ENCODE measurements around the gene FAM219B. TPM values are rescaled to one million over a fixed set of nuclear protein-coding genes. Genes with fewer than 3 reads are reported as not detected.

FAM219B gene
- total RNA-seq, 4 donors from 2014 or later: 62.8 to 428 (median 68.7) TPM

- Histone ChIP-seq H3K4me1 (peaks cover 3 to 42% (median 32%) of the 10 kb centered on the region in 4 donors), H3K27ac (peak overlapping the region in 2 of 4 donors; percentile 84 to 89), H3K27me3 (no peaks in the 10 kb centered on the region), H3K36me3 (no peaks in the 10 kb centered on the region), H3K4me3 (no peak overlapping the region), H3K9me3 (no peaks in the 10 kb centered on the region)
- no peak for TF ChIP-seq EP300 (IDR thresholded peaks at IDR 0.05; ENCODE audit: low read depth)
- no peak for TF ChIP-seq POLR2A (IDR thresholded peaks at IDR 0.05)
- TF ChIP-seq, protein P1, sequence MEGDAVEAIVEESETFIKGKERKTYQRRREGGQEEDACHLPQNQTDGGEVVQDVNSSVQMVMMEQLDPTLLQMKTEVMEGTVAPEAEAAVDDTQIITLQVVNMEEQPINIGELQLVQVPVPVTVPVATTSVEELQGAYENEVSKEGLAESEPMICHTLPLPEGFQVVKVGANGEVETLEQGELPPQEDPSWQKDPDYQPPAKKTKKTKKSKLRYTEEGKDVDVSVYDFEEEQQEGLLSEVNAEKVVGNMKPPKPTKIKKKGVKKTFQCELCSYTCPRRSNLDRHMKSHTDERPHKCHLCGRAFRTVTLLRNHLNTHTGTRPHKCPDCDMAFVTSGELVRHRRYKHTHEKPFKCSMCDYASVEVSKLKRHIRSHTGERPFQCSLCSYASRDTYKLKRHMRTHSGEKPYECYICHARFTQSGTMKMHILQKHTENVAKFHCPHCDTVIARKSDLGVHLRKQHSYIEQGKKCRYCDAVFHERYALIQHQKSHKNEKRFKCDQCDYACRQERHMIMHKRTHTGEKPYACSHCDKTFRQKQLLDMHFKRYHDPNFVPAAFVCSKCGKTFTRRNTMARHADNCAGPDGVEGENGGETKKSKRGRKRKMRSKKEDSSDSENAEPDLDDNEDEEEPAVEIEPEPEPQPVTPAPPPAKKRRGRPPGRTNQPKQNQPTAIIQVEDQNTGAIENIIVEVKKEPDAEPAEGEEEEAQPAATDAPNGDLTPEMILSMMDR (IDR thresholded peaks at IDR 0.05): no peak
- TF ChIP-seq POLR2AphosphoS5 (IDR thresholded peaks at IDR 0.05): no peak
- WGBS, 2 donors (ENCODE audit: low coverage in 1 of 2): 93% methylated on average over 2 of the region's 2 CpGs; no CpG with 5 or more reads in 1 of the 2 donors
- no peak for DNase-seq
- intact Hi-C loops (cut with DNase I; ENCODE audit: low total_unique reads) (no loop called here), in situ Hi-C loops (cut with MboI; ENCODE audit: low pct_ligation_motif_present in 1 of 4, low pct_unique_long_range_greater_than_20kb in 1 of 4, low sequenced_read_pairs in 3 of 4) (no loop called here)
Measured at GRCh38 chr15:74892931-74893330, 13.7 kb downstream of the FAM219B start.

- peak; percentile 54 for DNase-seq
Measured at GRCh38 chr15:74892313-74892712, 14.3 kb downstream of the FAM219B start.

GRCh38 chr15:74891469-74891868, 15.2 kb downstream of the FAM219B start:
- intact Hi-C loops (cut with DNase I; ENCODE audit: low total_unique reads): no loop called here
- H3K4me3 ChIP-seq: no peak overlapping the region
- no peaks in the 10 kb centered on the region for H3K36me3 ChIP-seq

More at GRCh38 chr15:74892313-74892712, 14.3 kb downstream of the FAM219B start:
- Histone ChIP-seq H3K36me3 (no peaks in the 10 kb centered on the region), H3K9me3 (no peaks in the 10 kb centered on the region), H3K4me1 (peaks cover 3 to 42% (median 32%) of the 10 kb centered on the region in 4 donors), H3K27me3 (no peaks in the 10 kb centered on the region), H3K27ac (peak overlapping the region; percentile 82 to 89 (median 84)), H3K4me3 (no peak overlapping the region)
- WGBS, 2 donors (ENCODE audit: low coverage in 1 of 2): 20 to 87% methylated on average over 1 to 3 of the region's 3 CpGs
- TF ChIP-seq POLR2A (IDR thresholded peaks at IDR 0.05): no peak
- no peak for TF ChIP-seq POLR2AphosphoS5 (IDR thresholded peaks at IDR 0.05)
- TF ChIP-seq, protein P1 (IDR thresholded peaks at IDR 0.05): no peak
- TF ChIP-seq EP300 (IDR thresholded peaks at IDR 0.05; ENCODE audit: low read depth): no peak
- in situ Hi-C loops (cut with MboI; ENCODE audit: low pct_ligation_motif_present in 1 of 4, low pct_unique_long_range_greater_than_20kb in 1 of 4, low sequenced_read_pairs in 3 of 4): no loop called here
- intact Hi-C loops (cut with DNase I; ENCODE audit: low total_unique reads): no loop called here

GRCh38 chr15:74890665-74890960, 16.0 kb downstream of the FAM219B start:
- no peaks in the 10 kb centered on the region for H3K9me3 ChIP-seq
- TF ChIP-seq EP300 (IDR thresholded peaks at IDR 0.05; ENCODE audit: low read depth) (no peak), POLR2A (IDR thresholded peaks at IDR 0.05) (no peak), POLR2AphosphoS5 (IDR thresholded peaks at IDR 0.05) (no peak)
- TF ChIP-seq, protein P1 (IDR thresholded peaks at IDR 0.05): no peak
- H3K36me3 ChIP-seq: no peaks in the 10 kb centered on the region
- peak overlapping the region; percentile 82 to 89 (median 84) for H3K27ac ChIP-seq
- 15% methylated on average over 1 of the region's 1 CpG; no CpG with 5 or more reads in 1 of the 2 donors for WGBS, 2 donors (ENCODE audit: low coverage in 1 of 2)
- no peak for DNase-seq
- intact Hi-C loops (cut with DNase I; ENCODE audit: low total_unique reads): no loop called here
- H3K4me3 ChIP-seq: peak overlapping the region; percentile 56 to 98 (median 76)
- no peaks in the 10 kb centered on the region for H3K27me3 ChIP-seq
- in situ Hi-C loops (cut with MboI; ENCODE audit: low pct_ligation_motif_present in 1 of 4, low pct_unique_long_range_greater_than_20kb in 1 of 4, low sequenced_read_pairs in 3 of 4): no loop called here
- peaks cover 3 to 49% (median 32%) of the 10 kb centered on the region in 4 donors for H3K4me1 ChIP-seq

More at GRCh38 chr15:74891469-74891868, 15.2 kb downstream of the FAM219B start:
- H3K27me3 ChIP-seq: no peaks in the 10 kb centered on the region
- peak; percentile 85 for DNase-seq
- peak; percentile 8 for TF ChIP-seq POLR2A (IDR thresholded peaks at IDR 0.05)
- TF ChIP-seq, protein P1 (IDR thresholded peaks at IDR 0.05): no peak
- peak; percentile 66 for TF ChIP-seq EP300 (IDR thresholded peaks at IDR 0.05; ENCODE audit: low read depth)
- TF ChIP-seq POLR2AphosphoS5 (IDR thresholded peaks at IDR 0.05): peak; percentile 21 to 77 (median 72)
- H3K9me3 ChIP-seq: no peaks in the 10 kb centered on the region
- H3K27ac ChIP-seq: peak overlapping the region; percentile 82 to 89 (median 84)
- in situ Hi-C loops (cut with MboI; ENCODE audit: low pct_ligation_motif_present in 1 of 4, low pct_unique_long_range_greater_than_20kb in 1 of 4, low sequenced_read_pairs in 3 of 4): no loop called here
- peaks cover 3 to 42% (median 32%) of the 10 kb centered on the region in 4 donors for H3K4me1 ChIP-seq
- 80% methylated on average over 1 to 3 of the region's 3 CpGs for WGBS, 2 donors (ENCODE audit: low coverage in 1 of 2)
